IPS DF 6.9 (cell line): ENCODE measurements around the gene SCAMP4.
"Not testable (repeated sequence)": the region's sequence is repeated elsewhere in the genome, so short reads cannot be mapped to it uniquely, and the experiment has no call there.

Source experiments
- DNase-seq: peaks from one replicate; pipeline ENCODE4 v3.0.0-alpha.2; 2013; ENCODE audit warnings: low read depth, low spot score
- H3K27ac ChIP-seq: one replicate; pipeline ENCODE4 v1.5.1; 2013; ENCODE audit warnings: low read length, control low read depth
- H3K27me3 ChIP-seq: 2 replicates; pipeline ENCODE4 v1.6.1; 2013; ENCODE audit warnings: mild to moderate bottlenecking, low read length; ENCODE audit not compliant: control insufficient read depth, insufficient read depth
- H3K36me3 ChIP-seq: 2 replicates; pipeline ENCODE4 v1.6.1; 2013; ENCODE audit warnings: low read length; ENCODE audit not compliant: control insufficient read depth, insufficient read depth
- H3K4me1 ChIP-seq: 2 replicates; pipeline ENCODE4 v1.6.1; 2013; ENCODE audit warnings: low read length; ENCODE audit not compliant: control insufficient read depth, insufficient read depth
- H3K4me3 ChIP-seq: 2 replicates; pipeline ENCODE4 v1.5.1; 2013; ENCODE audit warnings: mild to moderate bottlenecking, low read length
- H3K9me3 ChIP-seq: 2 replicates; pipeline ENCODE4 v1.6.1; 2013; ENCODE audit warnings: low read length, inconsistent platforms; ENCODE audit not compliant: control insufficient read depth, insufficient read depth
- WGBS: extraction: QIAGEN DNeasy Blood & Tissue Kit; methylation state at CpG from one replicate; pipeline ENCODE4 v1.1.7; 2013; ENCODE audit warnings: mixed read lengths, missing lambda C conversion rate; ENCODE audit not compliant: insufficient read length, insufficient coverage; 5-methylcytosine and 5-hydroxymethylcytosine counted together

Gene SCAMP4

DNA sequence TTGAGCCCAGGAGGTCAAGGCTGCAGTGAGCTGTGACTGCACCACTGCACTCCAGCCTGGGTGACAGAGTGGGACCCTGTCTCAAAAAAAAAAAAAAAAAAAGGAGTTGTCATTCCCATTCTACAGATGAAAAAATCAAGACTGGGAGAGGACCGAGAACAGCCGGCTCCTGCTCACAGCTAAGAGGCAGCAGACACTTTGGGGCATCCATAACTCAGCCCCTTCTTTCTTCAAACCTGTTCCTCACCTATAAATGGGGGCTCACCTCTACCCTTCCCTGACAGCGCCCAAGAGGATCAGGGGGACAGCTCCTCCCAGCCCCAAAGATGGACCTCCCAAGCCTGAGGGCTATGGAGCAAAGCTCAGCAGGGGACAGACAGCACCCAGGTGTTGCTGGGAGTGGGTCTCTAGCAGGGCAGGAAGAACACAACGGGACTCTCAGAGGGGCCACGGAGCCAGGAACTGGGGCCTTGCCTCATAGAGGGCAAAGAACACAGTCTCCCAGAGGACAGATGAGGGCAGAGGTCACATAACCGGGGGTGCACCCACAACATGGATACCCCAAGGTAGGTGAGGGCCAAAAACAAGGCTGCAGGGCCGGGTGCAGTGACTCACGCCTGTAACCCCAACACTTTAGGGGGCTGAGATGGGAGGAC is 38.4 kb upstream of the SCAMP4 start:
- no peak overlapping the region for H3K4me3 ChIP-seq
- H3K36me3 ChIP-seq: peaks cover 3% of the 10 kb centered on the region; the same call in 1 of the 2 replicates
- H3K4me1 ChIP-seq: peaks cover 2% of the 10 kb centered on the region
- no CpG with 5 or more reads among the region's 8 CpGs for WGBS
- H3K9me3 ChIP-seq: no peaks in the 10 kb centered on the region
- no peaks in the 10 kb centered on the region for H3K27me3 ChIP-seq
- no peak for DNase-seq
- H3K27ac ChIP-seq: no peak overlapping the region

DNA sequence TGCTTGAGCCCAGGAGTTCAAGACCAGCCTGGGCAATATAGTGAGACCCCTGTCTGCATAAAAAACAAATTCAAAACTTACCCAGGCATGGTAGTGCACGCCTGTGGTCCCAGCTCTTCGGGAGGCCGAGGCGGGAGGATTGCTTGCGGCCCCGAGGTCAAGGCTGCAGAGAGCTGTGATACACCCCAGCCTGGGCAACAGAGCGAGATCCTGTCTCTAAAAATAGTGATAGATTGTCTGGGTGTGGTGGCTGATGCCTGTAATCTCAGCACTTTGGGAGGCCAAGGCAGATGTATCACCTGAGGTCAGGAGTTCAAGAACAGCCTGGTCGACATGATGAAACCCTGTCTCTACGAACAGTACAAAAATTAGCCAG is 37.9 kb upstream of the SCAMP4 start:
- peaks cover 2% of the 10 kb centered on the region for H3K4me1 ChIP-seq

GRCh38 chr19:1868971-1869370 is 36.2 kb upstream of the SCAMP4 start:
- Histone ChIP-seq H3K36me3 (peaks cover 7% of the 10 kb centered on the region; the same call in 1 of the 2 replicates), H3K27me3 (no peaks in the 10 kb centered on the region), H3K4me3 (no peak overlapping the region), H3K27ac (no peak overlapping the region), H3K4me1 (peaks cover 5% of the 10 kb centered on the region), H3K9me3 (no peaks in the 10 kb centered on the region)
- no CpG with 5 or more reads among the region's 7 CpGs for WGBS
- DNase-seq: no peak

More for the DNA sequence above, 37.9 kb upstream of the SCAMP4 start:
- H3K27me3 ChIP-seq: no peaks in the 10 kb centered on the region
- no peak for DNase-seq
- no CpG with 5 or more reads among the region's 9 CpGs for WGBS
- H3K36me3 ChIP-seq: peaks cover 3% of the 10 kb centered on the region; the same call in 1 of the 2 replicates
- no peak overlapping the region for H3K4me3 ChIP-seq
- no peak overlapping the region for H3K27ac ChIP-seq
- no peaks in the 10 kb centered on the region for H3K9me3 ChIP-seq

DNA sequence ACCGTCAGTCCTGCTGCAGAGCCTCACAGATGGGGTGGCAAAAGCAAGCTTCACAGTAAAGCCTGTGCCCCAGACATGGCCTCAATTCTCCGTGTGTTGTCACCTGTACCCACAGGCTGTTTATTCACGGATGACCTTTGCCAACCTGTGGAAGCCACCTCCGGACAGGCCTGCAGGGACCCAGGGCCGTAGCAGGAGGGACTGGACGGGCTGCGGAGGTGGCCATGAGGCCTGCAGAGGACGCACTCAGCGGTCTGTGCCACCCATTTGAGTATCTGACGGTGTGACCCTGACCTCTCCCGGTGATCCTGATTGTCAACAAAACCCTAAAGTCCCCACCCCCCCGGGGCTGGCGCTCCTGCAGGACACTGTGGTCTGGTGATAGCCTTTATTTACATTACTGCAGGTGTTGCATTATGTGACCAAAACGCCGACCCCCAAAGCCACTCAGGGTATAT is 34.0 kb upstream of the SCAMP4 start:
- Histone ChIP-seq H3K9me3 (no peaks in the 10 kb centered on the region), H3K27me3 (no peaks in the 10 kb centered on the region), H3K4me1 (0 out of 2 replicates have a peak, but pooled peaks cover 3% of the 10 kb centered on the region), H3K27ac (no peak overlapping the region), H3K36me3 (peaks cover 7% of the 10 kb centered on the region; the same call in 1 of the 2 replicates), H3K4me3 (no peak overlapping the region; the same call in 1 of the 2 replicates)
- no peak for DNase-seq
- no CpG with 5 or more reads among the region's 15 CpGs for WGBS

DNA sequence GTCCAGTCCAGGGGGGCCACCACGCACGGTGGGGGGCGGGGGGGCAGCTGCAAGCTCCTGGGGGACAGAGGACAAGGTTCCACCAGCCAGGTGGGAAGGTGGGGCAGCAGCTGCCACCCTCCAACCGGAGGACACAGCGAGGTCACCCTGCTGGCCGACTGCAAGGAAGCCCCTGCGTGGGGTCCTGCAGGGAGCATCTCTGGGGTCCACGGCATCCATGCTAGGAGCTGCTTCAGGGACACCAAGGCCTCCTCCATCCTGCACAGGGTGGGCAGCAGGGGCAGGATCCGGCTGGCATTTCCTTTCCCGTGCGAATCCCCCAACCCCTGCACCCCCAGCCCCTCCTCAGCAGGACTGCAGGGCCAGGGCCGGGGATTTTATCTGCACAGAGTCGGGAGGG is 33.6 kb upstream of the SCAMP4 start:
- DNase-seq: no peak
- H3K9me3 ChIP-seq: no peaks in the 10 kb centered on the region
- no peak overlapping the region for H3K27ac ChIP-seq
- no peak overlapping the region for H3K4me3 ChIP-seq
- WGBS: no CpG with 5 or more reads among the region's 13 CpGs
- H3K36me3 ChIP-seq: peaks cover 7% of the 10 kb centered on the region; the same call in 1 of the 2 replicates
- H3K4me1 ChIP-seq: 0 out of 2 replicates have a peak, but pooled peaks cover 3% of the 10 kb centered on the region
- no peaks in the 10 kb centered on the region for H3K27me3 ChIP-seq

DNA sequence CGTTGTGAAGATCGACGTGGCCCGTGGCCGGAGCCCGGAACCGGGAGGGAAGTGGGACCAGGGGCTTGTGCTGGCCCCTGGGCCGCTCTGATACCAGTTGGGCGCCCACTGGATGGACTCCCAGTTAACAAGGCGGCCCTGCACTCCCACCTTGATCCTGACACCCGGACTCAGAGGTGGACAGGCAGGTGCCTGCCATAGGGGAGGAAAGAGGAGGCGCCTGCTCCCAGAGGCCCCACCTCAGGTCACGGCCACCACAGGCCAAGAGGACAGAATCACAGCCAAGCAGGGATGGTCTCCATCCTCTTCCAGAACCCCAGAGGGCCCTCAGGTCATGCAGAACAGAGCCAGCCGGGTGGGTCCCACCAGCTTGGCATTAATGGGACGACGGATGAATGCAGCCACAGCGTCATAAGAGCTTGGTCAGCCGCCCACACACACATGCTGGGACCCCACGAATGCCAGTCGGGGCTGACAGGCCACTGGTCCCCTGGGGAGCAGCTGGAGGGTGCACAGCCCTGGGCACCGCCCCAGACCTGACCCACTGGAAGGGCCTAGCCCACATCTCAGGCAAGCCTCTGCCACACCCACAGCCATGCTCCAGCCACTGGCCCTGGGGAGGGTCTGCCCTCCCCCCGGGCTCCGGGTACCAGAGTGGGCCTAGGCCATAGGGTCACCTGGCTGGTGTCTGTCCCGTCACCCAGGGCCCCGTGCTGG is 32.2 kb upstream of the SCAMP4 start:
- Histone ChIP-seq H3K36me3 (peaks cover 7% of the 10 kb centered on the region; the same call in 1 of the 2 replicates), H3K9me3 (no peaks in the 10 kb centered on the region), H3K4me3 (no peak overlapping the region), H3K4me1 (0 out of 2 replicates have a peak, but pooled peaks cover 3% of the 10 kb centered on the region), H3K27ac (no peak overlapping the region), H3K27me3 (no peaks in the 10 kb centered on the region)
- no peak for DNase-seq
- no CpG with 5 or more reads among the region's 25 CpGs for WGBS

- Histone ChIP-seq H3K4me3 (no peak overlapping the region), H3K27ac (no peak overlapping the region), H3K27me3 (no peaks in the 10 kb centered on the region), H3K9me3 (no peaks in the 10 kb centered on the region), H3K36me3 (peaks cover 7% of the 10 kb centered on the region; the same call in 1 of the 2 replicates), H3K4me1 (0 out of 2 replicates have a peak, but pooled peaks cover 3% of the 10 kb centered on the region)
- no CpG with 5 or more reads among the region's 29 CpGs for WGBS
- no peak for DNase-seq
Observed at GRCh38 chr19:1873524-1874473, 31.4 kb upstream of the SCAMP4 start.

GRCh38 chr19:1874554-1875185 is 30.5 kb upstream of the SCAMP4 start:
- H3K27ac ChIP-seq: no peak overlapping the region
- H3K36me3 ChIP-seq: peaks cover 7% of the 10 kb centered on the region; the same call in 1 of the 2 replicates
- no peak for DNase-seq
- H3K9me3 ChIP-seq: no peaks in the 10 kb centered on the region
- H3K4me1 ChIP-seq: 0 out of 2 replicates have a peak, but pooled peaks cover 3% of the 10 kb centered on the region
- peak overlapping the region; percentile 24; the same call in 1 of the 2 replicates for H3K4me3 ChIP-seq
- H3K27me3 ChIP-seq: no peaks in the 10 kb centered on the region
- WGBS: no CpG with 5 or more reads among the region's 16 CpGs

DNA sequence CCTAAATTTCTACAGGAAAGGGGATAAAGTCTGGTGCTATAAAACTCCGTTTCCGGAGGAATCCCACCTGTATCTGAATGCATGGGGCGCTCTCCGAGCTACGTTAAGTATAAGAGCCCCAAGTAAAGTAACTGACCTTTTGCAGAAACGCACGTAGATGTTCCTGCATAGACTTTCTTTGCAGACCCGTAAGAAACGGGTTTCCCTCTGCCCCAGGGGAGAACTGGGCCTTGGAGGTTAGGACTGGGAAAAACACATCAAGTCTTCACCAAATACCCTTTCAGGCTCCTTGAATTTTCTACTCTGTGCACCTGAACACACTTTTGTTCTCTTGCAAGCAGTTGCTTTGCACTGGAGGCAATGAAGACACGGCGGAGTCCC is 29.9 kb upstream of the SCAMP4 start:
- no CpG with 5 or more reads among the region's 11 CpGs for WGBS
- H3K27ac ChIP-seq: not testable (repeated sequence)

More for the DNA sequence above, 29.9 kb upstream of the SCAMP4 start:
- H3K4me3 ChIP-seq: peak overlapping the region; percentile 86
- H3K4me1 ChIP-seq, H3K9me3 ChIP-seq, DNase-seq, H3K27me3 ChIP-seq, H3K36me3 ChIP-seq: not testable (repeated sequence)
